ENCODE data around the gene USP20.

Gene USP20

GRCh38 chr9:129863059-129863690 lies 27.9 kb downstream of the USP20 start:
- intact Hi-C loops (cut with DNase I; ENCODE audit: low total_unique reads) = no loop called here
- no peak overlapping the region for H3K4me3 ChIP-seq
- peaks cover 48 to 95% (median 76%) of the 10 kb centered on the region in 3 donors for H3K36me3 ChIP-seq
- no peaks in the 10 kb centered on the region for H3K4me1 ChIP-seq
- no peak overlapping the region for H3K27ac ChIP-seq
- no peaks in the 10 kb centered on the region for H3K9me3 ChIP-seq
- H3K27me3 ChIP-seq = no peaks in the 10 kb centered on the region
- DNase-seq = no peak
- TF ChIP-seq, protein P1, sequence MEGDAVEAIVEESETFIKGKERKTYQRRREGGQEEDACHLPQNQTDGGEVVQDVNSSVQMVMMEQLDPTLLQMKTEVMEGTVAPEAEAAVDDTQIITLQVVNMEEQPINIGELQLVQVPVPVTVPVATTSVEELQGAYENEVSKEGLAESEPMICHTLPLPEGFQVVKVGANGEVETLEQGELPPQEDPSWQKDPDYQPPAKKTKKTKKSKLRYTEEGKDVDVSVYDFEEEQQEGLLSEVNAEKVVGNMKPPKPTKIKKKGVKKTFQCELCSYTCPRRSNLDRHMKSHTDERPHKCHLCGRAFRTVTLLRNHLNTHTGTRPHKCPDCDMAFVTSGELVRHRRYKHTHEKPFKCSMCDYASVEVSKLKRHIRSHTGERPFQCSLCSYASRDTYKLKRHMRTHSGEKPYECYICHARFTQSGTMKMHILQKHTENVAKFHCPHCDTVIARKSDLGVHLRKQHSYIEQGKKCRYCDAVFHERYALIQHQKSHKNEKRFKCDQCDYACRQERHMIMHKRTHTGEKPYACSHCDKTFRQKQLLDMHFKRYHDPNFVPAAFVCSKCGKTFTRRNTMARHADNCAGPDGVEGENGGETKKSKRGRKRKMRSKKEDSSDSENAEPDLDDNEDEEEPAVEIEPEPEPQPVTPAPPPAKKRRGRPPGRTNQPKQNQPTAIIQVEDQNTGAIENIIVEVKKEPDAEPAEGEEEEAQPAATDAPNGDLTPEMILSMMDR (IDR thresholded peaks at IDR 0.05) = no peak

GRCh38 chr9:129864991-129865647 lies 29.9 kb downstream of the USP20 start:
- Histone ChIP-seq H3K9me3 (no peaks in the 10 kb centered on the region), H3K36me3 (peaks cover 40 to 99% (median 77%) of the 10 kb centered on the region in 3 donors), H3K4me1 (no peaks in the 10 kb centered on the region), H3K27ac (no peak overlapping the region), H3K4me3 (no peak overlapping the region), H3K27me3 (no peaks in the 10 kb centered on the region)
- TF ChIP-seq, protein P1 (IDR thresholded peaks at IDR 0.05) = no peak
- no peak for DNase-seq
- intact Hi-C loops (cut with DNase I; ENCODE audit: low total_unique reads) = no loop called here

DNA sequence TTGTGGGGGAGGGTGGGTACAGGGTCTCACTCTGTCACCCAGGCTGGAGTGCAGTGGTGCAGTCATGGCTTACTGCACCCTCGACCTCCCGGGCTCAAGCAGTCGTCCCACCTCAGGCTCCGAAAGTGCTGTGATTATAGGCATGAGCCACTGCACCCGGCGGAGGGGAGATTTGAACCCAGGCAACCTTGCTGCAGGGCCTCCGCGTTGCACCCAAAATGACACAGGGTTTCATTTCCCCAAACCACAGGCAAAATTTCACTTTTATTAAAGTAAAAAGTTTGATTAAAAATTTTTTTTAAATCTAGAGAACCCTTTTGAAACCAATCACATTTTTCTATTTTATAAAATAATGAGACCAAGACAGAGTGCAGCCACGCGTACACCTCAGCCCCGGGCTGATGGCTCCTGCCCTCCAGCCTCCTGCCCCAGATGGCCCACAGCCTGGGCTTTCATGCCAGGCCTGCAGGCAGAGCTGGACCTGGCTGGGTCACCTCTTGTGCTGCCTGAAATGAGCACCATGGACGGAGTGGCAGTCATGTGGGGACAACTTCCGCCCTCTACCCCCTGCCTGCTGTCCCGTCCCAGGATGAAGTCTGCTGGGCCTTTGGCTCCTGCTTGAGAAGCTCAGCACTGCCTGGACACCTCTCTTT lies 30.5 kb downstream of the USP20 start:
- peaks cover 33 to 98% (median 74%) of the 10 kb centered on the region in 3 donors for H3K36me3 ChIP-seq
- DNase-seq = no peak
- intact Hi-C loops (cut with DNase I; ENCODE audit: low total_unique reads) = no loop called here

DNA sequence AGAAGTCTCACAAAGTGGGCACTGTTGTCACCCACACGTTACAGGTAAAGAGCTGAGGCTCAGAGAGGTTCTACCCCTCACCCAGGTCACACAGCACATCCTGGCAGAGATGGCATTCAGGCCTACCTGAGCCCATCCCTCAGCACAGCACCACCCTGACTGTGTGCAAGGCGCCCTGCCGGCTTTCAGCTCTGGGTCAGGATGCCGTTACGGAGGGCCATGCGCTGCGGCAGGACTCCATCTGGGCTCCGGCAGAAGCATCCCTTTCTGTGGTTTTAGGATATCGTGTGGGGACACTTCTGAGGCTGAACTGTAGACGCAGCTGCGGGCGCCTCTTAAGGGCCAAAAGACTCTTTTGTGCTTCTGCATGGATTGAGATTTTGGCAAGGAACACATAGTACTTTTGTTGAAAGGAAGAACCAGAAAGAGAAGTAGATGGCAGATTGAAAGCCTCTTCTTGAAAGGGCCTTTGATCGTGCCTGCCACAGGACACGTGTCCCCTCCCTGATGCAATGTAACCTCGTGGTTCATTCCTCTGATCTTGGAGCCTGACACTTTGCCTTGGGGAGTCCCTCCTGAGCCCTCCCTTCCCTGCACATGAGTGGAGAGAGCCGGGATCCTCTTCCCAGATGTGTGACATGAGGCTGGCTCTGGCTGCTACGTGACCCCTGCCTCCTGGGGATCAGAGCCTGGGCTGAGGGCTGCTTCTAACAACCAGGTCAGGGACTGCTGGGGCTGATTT lies 31.3 kb downstream of the USP20 start:
- H3K9me3 ChIP-seq = no peaks in the 10 kb centered on the region
- no peak overlapping the region for H3K4me3 ChIP-seq
- intact Hi-C loops (cut with DNase I; ENCODE audit: low total_unique reads) = no loop called here
- TF ChIP-seq, protein P1 (IDR thresholded peaks at IDR 0.05) = no peak
- H3K27me3 ChIP-seq = no peaks in the 10 kb centered on the region
- H3K4me1 ChIP-seq = no peaks in the 10 kb centered on the region
- no peak for DNase-seq
- H3K27ac ChIP-seq = no peak overlapping the region
- peaks cover 25 to 98% (median 67%) of the 10 kb centered on the region in 3 donors for H3K36me3 ChIP-seq

More for the DNA sequence above, 30.5 kb downstream of the USP20 start:
- no peaks in the 10 kb centered on the region for H3K9me3 ChIP-seq
- no peaks in the 10 kb centered on the region for H3K4me1 ChIP-seq
- H3K27me3 ChIP-seq = no peaks in the 10 kb centered on the region
- H3K27ac ChIP-seq = no peak overlapping the region
- TF ChIP-seq, protein P1 (IDR thresholded peaks at IDR 0.05) = no peak
- no peak overlapping the region for H3K4me3 ChIP-seq

DNA sequence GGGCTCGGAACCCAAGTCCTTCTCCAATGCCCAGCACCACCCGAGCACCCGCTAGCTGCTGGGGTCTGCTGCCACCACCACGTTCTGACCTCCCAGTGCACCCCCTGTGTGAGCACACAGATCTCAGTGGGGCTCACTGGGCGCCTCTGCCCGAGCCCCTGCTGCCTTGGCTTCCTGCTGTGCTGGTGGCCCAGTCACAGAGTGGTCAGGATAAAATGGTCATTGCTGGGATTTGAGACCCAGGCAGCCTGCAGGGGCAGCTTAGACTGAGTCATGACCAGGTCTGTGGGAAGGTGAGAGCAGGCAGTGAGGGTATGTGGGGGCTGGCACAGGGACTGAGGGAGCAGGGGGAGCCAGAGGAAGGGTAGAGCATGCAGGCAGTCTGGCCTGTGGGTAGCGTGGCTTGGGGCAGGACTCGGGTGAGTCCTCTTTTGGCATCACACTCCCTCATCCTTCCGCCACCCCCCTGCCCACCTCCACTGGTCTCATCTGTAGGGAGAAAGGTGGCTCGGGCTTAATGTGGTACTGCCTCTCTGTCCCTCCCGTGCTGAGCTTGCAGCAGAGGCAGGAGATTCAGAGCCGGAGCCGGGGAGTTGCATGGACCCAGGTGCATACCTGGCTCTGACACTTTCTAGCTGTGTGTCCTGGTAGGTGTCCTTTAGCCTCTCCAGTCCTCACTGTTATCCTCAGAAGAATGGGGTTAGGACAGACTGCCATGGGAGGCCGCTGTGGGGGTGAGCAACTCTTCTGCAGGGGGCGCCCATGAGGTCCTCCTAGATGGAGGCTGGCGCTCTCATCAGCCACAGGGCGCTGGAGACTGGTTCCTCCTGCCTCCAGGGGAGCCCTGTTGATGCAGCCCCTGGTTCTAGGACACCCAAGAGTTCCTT lies 32.1 kb downstream of the USP20 start:
- intact Hi-C loops (cut with DNase I; ENCODE audit: low total_unique reads) = no loop called here
- H3K4me3 ChIP-seq = no peak overlapping the region
- no peaks in the 10 kb centered on the region for H3K27me3 ChIP-seq
- no peaks in the 10 kb centered on the region for H3K4me1 ChIP-seq
- no peaks in the 10 kb centered on the region for H3K9me3 ChIP-seq
- no peak overlapping the region for H3K27ac ChIP-seq
- DNase-seq = no peak
- peaks cover 17 to 90% (median 60%) of the 10 kb centered on the region in 3 donors for H3K36me3 ChIP-seq
- TF ChIP-seq, protein P1 (IDR thresholded peaks at IDR 0.05) = no peak

All from tibial artery (tissue), 4 donors.